Measurements from ENCODE around the gene TAS1R3.

Gene TAS1R3

DNA sequence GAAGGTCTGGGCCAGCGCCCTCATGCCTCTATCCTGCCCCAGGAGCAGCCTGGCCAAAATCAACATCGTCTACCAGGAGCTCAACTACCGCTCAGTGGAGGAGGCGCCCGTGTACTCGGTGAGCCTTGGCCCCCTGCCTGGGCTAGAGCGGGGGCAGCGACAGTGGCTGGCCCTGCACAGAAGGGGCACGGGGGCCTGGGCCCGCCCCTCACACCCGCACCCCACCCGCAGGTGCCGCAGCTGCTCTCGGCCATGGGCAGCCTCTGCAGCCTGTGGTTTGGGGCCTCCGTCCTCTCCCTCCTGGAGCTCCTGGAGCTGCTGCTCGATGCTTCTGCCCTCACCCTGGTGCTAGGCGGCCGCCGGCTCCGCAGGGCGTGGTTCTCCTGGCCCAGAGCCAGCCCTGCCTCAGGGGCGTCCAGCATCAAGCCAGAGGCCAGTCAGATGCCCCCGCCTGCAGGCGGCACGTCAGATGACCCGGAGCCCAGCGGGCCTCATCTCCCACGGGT, 40.0 kb upstream of the TAS1R3 start:
- peaks cover 5% of the 10 kb centered on the region for H3K4me1 Mint-ChIP-seq
- TF ChIP-seq, protein P1, sequence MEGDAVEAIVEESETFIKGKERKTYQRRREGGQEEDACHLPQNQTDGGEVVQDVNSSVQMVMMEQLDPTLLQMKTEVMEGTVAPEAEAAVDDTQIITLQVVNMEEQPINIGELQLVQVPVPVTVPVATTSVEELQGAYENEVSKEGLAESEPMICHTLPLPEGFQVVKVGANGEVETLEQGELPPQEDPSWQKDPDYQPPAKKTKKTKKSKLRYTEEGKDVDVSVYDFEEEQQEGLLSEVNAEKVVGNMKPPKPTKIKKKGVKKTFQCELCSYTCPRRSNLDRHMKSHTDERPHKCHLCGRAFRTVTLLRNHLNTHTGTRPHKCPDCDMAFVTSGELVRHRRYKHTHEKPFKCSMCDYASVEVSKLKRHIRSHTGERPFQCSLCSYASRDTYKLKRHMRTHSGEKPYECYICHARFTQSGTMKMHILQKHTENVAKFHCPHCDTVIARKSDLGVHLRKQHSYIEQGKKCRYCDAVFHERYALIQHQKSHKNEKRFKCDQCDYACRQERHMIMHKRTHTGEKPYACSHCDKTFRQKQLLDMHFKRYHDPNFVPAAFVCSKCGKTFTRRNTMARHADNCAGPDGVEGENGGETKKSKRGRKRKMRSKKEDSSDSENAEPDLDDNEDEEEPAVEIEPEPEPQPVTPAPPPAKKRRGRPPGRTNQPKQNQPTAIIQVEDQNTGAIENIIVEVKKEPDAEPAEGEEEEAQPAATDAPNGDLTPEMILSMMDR (IDR thresholded peaks at IDR 0.05): no peak
- H3K36me3 Mint-ChIP-seq (ENCODE audit: low read depth): no peaks in the 10 kb centered on the region
- H3K27ac Mint-ChIP-seq: no peak overlapping the region
- DNase-seq: no peak
- H3K27me3 Mint-ChIP-seq (ENCODE audit: low read depth, poor library complexity): peaks cover 3% of the 10 kb centered on the region
- no peaks in the 10 kb centered on the region for H3K9me3 Mint-ChIP-seq
- no peak overlapping the region for H3K4me3 Mint-ChIP-seq

DNA sequence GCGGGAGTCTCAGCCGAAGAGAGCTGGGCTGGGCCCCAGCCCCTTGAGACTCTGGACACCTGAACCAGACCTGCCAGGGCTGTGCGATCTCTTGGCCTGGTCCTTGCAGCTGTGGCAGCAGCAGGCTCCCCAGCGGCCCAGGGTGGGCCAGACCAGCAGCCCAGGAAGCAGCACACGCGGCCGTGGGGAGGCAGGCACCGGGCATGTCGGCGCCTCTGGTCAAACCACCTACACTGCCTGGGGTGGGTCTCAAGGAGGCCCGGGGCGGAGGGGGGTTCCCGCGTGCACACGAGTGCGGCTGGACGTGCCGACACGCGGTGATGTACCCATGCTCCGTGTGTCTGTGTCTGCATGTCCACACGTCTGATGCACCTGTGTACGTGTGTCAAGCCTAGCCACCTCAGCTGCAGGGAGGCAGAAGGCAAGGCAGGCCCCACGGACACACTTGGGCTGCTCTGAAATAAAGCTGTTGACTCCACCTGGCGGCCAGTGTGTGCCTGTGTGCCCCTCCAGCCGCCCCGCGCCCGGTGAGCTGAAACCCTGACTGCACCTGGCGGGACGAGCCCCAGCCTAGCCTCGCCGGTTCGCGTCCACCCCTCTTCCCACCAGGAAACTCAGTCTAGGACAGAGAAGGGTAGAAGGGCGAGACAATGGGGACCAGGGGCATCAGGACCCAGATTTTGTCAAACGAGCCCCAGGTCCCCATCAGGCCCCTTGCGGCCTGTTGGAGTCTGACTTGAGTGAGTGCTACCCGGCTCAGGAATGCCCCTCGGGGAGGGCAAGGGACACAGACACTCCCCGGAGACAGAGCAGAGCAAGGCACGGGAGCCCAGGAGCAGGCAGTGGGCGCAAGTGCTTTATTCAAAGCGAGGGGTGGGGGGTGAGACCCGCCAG, 39.3 kb upstream of the TAS1R3 start:
- Mint-ChIP-seq H3K36me3 (ENCODE audit: low read depth) (no peaks in the 10 kb centered on the region), H3K4me3 (no peak overlapping the region), H3K4me1 (peaks cover 5% of the 10 kb centered on the region), H3K27ac (no peak overlapping the region), H3K27me3 (ENCODE audit: low read depth, poor library complexity) (peaks cover 3% of the 10 kb centered on the region), H3K9me3 (no peaks in the 10 kb centered on the region)
- DNase-seq: peak; percentile 76
- TF ChIP-seq, protein P1 (IDR thresholded peaks at IDR 0.05): peak; percentile 59

DNA sequence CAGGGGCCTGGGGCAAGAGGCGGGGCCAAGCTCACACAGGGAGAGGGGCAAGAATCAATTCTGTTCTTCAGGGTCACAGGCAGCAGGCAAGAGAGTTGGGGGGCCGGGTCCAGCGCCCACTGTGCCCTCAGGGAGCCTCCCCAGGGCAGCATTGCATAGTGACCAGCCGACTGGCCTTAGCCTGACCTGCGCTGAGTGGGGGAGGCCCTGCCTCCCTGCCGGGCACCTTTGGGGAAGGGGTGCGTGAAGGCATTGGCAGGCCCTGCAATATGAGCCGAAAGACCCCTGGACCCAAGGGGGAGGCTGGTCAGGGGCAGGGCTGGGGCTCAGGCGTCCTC, 38.7 kb upstream of the TAS1R3 start:
- no peak for DNase-seq
- no peak overlapping the region for H3K27ac Mint-ChIP-seq
- H3K27me3 Mint-ChIP-seq (ENCODE audit: low read depth, poor library complexity): peaks cover 3% of the 10 kb centered on the region
- H3K9me3 Mint-ChIP-seq: no peaks in the 10 kb centered on the region
- TF ChIP-seq, protein P1 (IDR thresholded peaks at IDR 0.05): no peak
- no peak overlapping the region for H3K4me3 Mint-ChIP-seq
- no peaks in the 10 kb centered on the region for H3K36me3 Mint-ChIP-seq (ENCODE audit: low read depth)
- H3K4me1 Mint-ChIP-seq: peaks cover 5% of the 10 kb centered on the region

DNA sequence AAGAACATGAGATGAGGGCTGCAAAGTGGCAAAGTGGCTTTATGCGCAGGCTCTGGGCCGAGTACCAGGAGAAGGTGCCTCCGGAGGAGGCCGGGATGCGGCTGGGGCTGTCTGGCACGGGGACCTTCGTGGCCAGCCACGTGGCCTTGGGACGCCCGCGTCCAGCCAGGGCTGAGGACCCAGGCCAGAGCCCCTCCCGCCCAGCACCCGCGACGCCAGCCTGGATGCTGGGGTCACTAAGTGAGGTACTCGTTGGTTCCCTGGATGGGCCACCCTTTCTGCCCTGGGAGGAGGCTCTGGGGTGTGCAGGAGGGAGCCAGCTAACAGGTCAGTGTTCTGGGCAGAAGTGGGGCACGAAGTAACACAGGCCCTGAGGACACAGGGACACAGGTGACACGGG, 38.2 kb upstream of the TAS1R3 start:
- Mint-ChIP-seq H3K4me1 (peaks cover 5% of the 10 kb centered on the region), H3K36me3 (ENCODE audit: low read depth) (no peaks in the 10 kb centered on the region), H3K9me3 (no peaks in the 10 kb centered on the region), H3K27ac (no peak overlapping the region), H3K27me3 (ENCODE audit: low read depth, poor library complexity) (peaks cover 3% of the 10 kb centered on the region), H3K4me3 (no peak overlapping the region)
- TF ChIP-seq, protein P1 (IDR thresholded peaks at IDR 0.05): no peak
- no peak for DNase-seq

DNA sequence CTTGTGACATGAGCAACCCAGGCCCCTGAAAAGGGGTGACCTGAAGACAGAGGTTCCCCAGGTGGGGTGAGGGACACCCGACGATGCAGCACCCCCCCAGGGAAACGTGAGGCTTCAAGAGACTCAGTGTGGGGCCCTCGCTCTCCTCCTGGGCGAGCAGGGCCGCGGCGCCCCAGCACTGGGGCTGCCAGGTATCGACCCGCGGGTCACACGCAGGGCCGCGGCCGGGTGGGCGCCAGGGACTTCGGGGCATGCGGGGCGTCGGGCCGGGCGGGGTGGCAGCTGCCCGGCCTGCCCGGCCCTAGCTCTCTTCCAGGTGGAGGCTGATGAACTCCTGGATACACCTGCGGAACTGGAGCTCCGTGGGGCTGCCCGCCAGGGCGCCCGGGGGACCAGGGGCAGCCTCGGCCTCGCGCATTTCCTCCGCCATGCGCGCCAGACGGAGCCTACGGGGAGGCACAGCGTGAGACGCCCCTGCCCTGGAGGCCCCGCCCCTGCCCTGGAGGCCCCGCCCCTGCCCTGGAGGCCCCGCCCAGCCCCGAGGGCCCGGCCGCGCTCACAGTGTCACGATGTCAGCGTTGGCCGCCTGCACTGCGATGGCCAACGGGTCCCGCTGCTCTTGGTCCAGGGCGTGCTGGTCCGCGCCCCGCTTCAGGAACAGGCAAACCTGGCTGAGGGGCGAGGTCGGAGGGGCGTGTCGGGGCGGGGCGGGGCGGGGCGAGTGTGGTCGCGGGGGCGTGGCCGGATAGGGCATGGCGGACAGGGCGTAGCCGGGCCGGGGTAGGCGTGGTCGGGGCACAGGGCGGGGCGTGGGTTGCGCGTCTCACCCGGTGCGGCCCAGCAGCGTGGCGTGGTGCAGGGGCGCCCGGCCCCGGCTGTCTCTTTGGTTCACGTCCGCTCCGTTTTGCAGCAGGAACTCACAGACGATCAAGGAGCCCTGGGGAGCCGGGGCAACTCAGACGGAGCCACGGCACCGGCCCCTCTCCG, 37.5 kb upstream of the TAS1R3 start:
- Mint-ChIP-seq H3K4me1 (peaks cover 5% of the 10 kb centered on the region), H3K27ac (no peak overlapping the region)
- TF ChIP-seq, protein P1 (IDR thresholded peaks at IDR 0.05): no peak

More for the DNA sequence above, 37.5 kb upstream of the TAS1R3 start:
- Mint-ChIP-seq H3K36me3 (ENCODE audit: low read depth) (no peaks in the 10 kb centered on the region), H3K4me3 (no peak overlapping the region), H3K9me3 (no peaks in the 10 kb centered on the region), H3K27me3 (ENCODE audit: low read depth, poor library complexity) (no peaks in the 10 kb centered on the region)
- DNase-seq: no peak

Data from nephron progenitor cell (in vitro differentiated cells).